GM10248 (cell line): ENCODE data around the gene OCA2.

ENCODE experiments used
- CTCF ChIA-PET: fragments of 300-600 bp; sonication (Branson Sonifier 250); formaldehyde crosslinking; extraction: SDS; loops from one replicate; lab custom pipeline; 2021; ENCODE audit warnings: antibody characterized with exemption; lab: Yijun Ruan, JAX
- POLR2A ChIA-PET: fragments of 350-650 bp; sonication (Branson Sonifier 250); formaldehyde crosslinking; extraction: SDS; loops from one replicate; lab custom pipeline; 2020; ENCODE audit warnings: antibody characterized with exemption; lab: Yijun Ruan, JAX
- DNase-seq: peaks from one replicate; pipeline ENCODE4 v3.0.0; 2012; ENCODE audit errors: extremely low spot score
- CTCF ChIP-seq: IDR thresholded peaks from 2 replicates; pipeline ENCODE4 v1.5.1; 2012; ENCODE audit warnings: mild to moderate bottlenecking, low read depth; ENCODE audit errors: extremely low read depth, missing control alignments, control extremely low read depth

OCA2 gene

GRCh38 chr15:28001641-28002040, 97.5 kb downstream of the OCA2 start:
- TF ChIP-seq CTCF: no peak
- CTCF ChIA-PET: no interaction called here
- POLR2A ChIA-PET: no interaction called here
- DNase-seq: no peak

GRCh38 chr15:27993996-27994780, 104.9 kb downstream of the OCA2 start:
- CTCF ChIA-PET: no interaction called here

GRCh38 chr15:27993544-27993943, 105.6 kb downstream of the OCA2 start:
- ChIA-PET CTCF (no interaction called here), POLR2A (no interaction called here)
- TF ChIP-seq CTCF: no peak
- DNase-seq: no peak

More at GRCh38 chr15:27993996-27994780, 104.9 kb downstream of the OCA2 start:
- POLR2A ChIA-PET: no interaction called here
- DNase-seq: no peak
- TF ChIP-seq CTCF: no peak

GRCh38 chr15:27990521-27991515, 108.3 kb downstream of the OCA2 start:
- CTCF ChIA-PET: no interaction called here
- POLR2A ChIA-PET: no interaction called here
- DNase-seq: no peak
- TF ChIP-seq CTCF: no peak

- TF ChIP-seq CTCF: no peak
- ChIA-PET CTCF (no interaction called here), POLR2A (no interaction called here)
- DNase-seq: no peak
These were observed 109.3 kb downstream of the OCA2 start for GRCh38 chr15:27989838-27990237.

GRCh38 chr15:27989427-27989826, 109.7 kb downstream of the OCA2 start:
- no peak for DNase-seq
- CTCF ChIA-PET: no interaction called here
- POLR2A ChIA-PET: no interaction called here
- no peak for TF ChIP-seq CTCF
